ENCODE data around the gene NOTCH1. TPM values are rescaled to one million over a fixed set of nuclear protein-coding genes. Genes with fewer than 3 reads are reported as not detected.

The NOTCH1 gene
- total RNA-seq, 2 experiments from 2014 or later, result 17.6 to 17.9 TPM

- no peaks in the 10 kb centered on the region for H3K79me2 ChIP-seq (ENCODE audit: insufficient read depth, low read depth, low read length)
- no peak for DNase-seq (ENCODE audit: low spot score)
- no TSS peak for BruUV-seq (replicated peaks)
- POLR2A ChIA-PET, result no interaction called here
- TF ChIP-seq EZH2phosphoT487 (IDR thresholded peaks at IDR 0.05; ENCODE audit: borderline replicate concordance, low read depth, low read length) (no peak), CTCF (conservative IDR thresholded peaks at IDR 0.05; ENCODE audit: low read length) (no peak)
- no peak overlapping the region for H3K4me2 ChIP-seq (ENCODE audit: low read length)
- no peaks in the 10 kb centered on the region for H3K4me1 ChIP-seq (ENCODE audit: insufficient read depth, low read length, poor library complexity, severe bottlenecking)
- no peak overlapping the region for H3K27ac ChIP-seq (ENCODE audit: low read depth, low read length, poor library complexity, severe bottlenecking)
- H3K4me3 ChIP-seq (ENCODE audit: low read depth, low read length, poor library complexity, severe bottlenecking), result no peak overlapping the region
- intact Hi-C loops (cut with micrococcal nuclease; ENCODE audit: unreplicated experiment), result no loop called here
- H2AFZ ChIP-seq (ENCODE audit: low read length), result no peak overlapping the region
- CTCF ChIA-PET (ENCODE audit: unreplicated experiment), result no interaction called here
- no peaks in the 10 kb centered on the region; the same call in 1 of the 2 replicates for H4K20me1 ChIP-seq (ENCODE audit: insufficient read depth, low read length)
- no peaks in the 10 kb centered on the region for H3K9me2 ChIP-seq (ENCODE audit: insufficient read depth, low read length)
- no peaks in the 10 kb centered on the region for H3K9me3 ChIP-seq (ENCODE audit: low read length)
- H3K36me3 ChIP-seq (ENCODE audit: insufficient read depth, low read length), result peaks cover 97% of the 10 kb centered on the region
Observed at GRCh38 chr9:136470792-136471469, 74.9 kb downstream of the NOTCH1 start.

GRCh38 chr9:136470356-136470755, 75.5 kb downstream of the NOTCH1 start:
- H3K79me2 ChIP-seq (ENCODE audit: insufficient read depth, low read depth, low read length), result no peaks in the 10 kb centered on the region
- no peak overlapping the region for H2AFZ ChIP-seq (ENCODE audit: low read length)
- H3K4me2 ChIP-seq (ENCODE audit: low read length), result no peak overlapping the region
- H3K9me2 ChIP-seq (ENCODE audit: insufficient read depth, low read length), result no peaks in the 10 kb centered on the region
- BruUV-seq (replicated peaks), result no TSS peak
- intact Hi-C loops (cut with micrococcal nuclease; ENCODE audit: unreplicated experiment), result no loop called here
- CTCF ChIA-PET (ENCODE audit: unreplicated experiment), result no interaction called here
- H3K9me3 ChIP-seq (ENCODE audit: low read length), result no peaks in the 10 kb centered on the region
- DNase-seq (ENCODE audit: low spot score), result no peak
- peaks cover 97% of the 10 kb centered on the region for H3K36me3 ChIP-seq (ENCODE audit: insufficient read depth, low read length)
- no peaks in the 10 kb centered on the region for H3K4me1 ChIP-seq (ENCODE audit: insufficient read depth, low read length, poor library complexity, severe bottlenecking)
- H3K27ac ChIP-seq (ENCODE audit: low read depth, low read length, poor library complexity, severe bottlenecking), result no peak overlapping the region
- POLR2A ChIA-PET, result no interaction called here
- H3K4me3 ChIP-seq (ENCODE audit: low read depth, low read length, poor library complexity, severe bottlenecking), result no peak overlapping the region
- H4K20me1 ChIP-seq (ENCODE audit: insufficient read depth, low read length), result no peaks in the 10 kb centered on the region; the same call in 1 of the 2 replicates
- no peak for TF ChIP-seq CTCF (conservative IDR thresholded peaks at IDR 0.05; ENCODE audit: low read length)
- TF ChIP-seq EZH2phosphoT487 (IDR thresholded peaks at IDR 0.05; ENCODE audit: borderline replicate concordance, low read depth, low read length), result no peak

GRCh38 chr9:136467766-136468165, 78.1 kb downstream of the NOTCH1 start:
- Histone ChIP-seq H3K79me2 (ENCODE audit: insufficient read depth, low read depth, low read length) (no peaks in the 10 kb centered on the region), H3K4me3 (ENCODE audit: low read depth, low read length, poor library complexity, severe bottlenecking) (no peak overlapping the region), H3K9me3 (ENCODE audit: low read length) (no peaks in the 10 kb centered on the region), H3K36me3 (ENCODE audit: insufficient read depth, low read length) (peaks cover 98% of the 10 kb centered on the region), H4K20me1 (ENCODE audit: insufficient read depth, low read length) (no peaks in the 10 kb centered on the region; the same call in 1 of the 2 replicates), H2AFZ (ENCODE audit: low read length) (no peak overlapping the region), H3K4me1 (ENCODE audit: insufficient read depth, low read length, poor library complexity, severe bottlenecking) (no peaks in the 10 kb centered on the region), H3K4me2 (ENCODE audit: low read length) (no peak overlapping the region), H3K9me2 (ENCODE audit: insufficient read depth, low read length) (no peaks in the 10 kb centered on the region), H3K27ac (ENCODE audit: low read depth, low read length, poor library complexity, severe bottlenecking) (no peak overlapping the region)
- CTCF ChIA-PET (ENCODE audit: unreplicated experiment), result no interaction called here
- TF ChIP-seq CTCF (conservative IDR thresholded peaks at IDR 0.05; ENCODE audit: low read length) (no peak), EZH2phosphoT487 (IDR thresholded peaks at IDR 0.05; ENCODE audit: borderline replicate concordance, low read depth, low read length) (no peak)
- POLR2A ChIA-PET, result no interaction called here
- BruUV-seq (replicated peaks), result no TSS peak
- intact Hi-C loops (cut with micrococcal nuclease; ENCODE audit: unreplicated experiment), result no loop called here
- no peak for DNase-seq (ENCODE audit: low spot score)
